COLO829 (cell line): ENCODE results near the gene RAI14.

Experiments
- DNase-seq: peaks from one replicate; pipeline ENCODE4 v3.0.0; 2012; ENCODE audit warnings: low spot score

RAI14 gene

GRCh38 chr5:34656001-34656699, at the start of gene RAI14:
Gene RAI14 (plus strand): TSS chr5:34656328. CDS start chr5:34686920, 30,592 bp downstream.
- DNase-seq = no peak

- no peak for DNase-seq
Measured at GRCh38 chr5:34608368-34608767, 47.8 kb upstream of the RAI14 start.

- peak; percentile 64 for DNase-seq
Measured at GRCh38 chr5:34608859-34609648, 47.1 kb upstream of the RAI14 start.

DNA sequence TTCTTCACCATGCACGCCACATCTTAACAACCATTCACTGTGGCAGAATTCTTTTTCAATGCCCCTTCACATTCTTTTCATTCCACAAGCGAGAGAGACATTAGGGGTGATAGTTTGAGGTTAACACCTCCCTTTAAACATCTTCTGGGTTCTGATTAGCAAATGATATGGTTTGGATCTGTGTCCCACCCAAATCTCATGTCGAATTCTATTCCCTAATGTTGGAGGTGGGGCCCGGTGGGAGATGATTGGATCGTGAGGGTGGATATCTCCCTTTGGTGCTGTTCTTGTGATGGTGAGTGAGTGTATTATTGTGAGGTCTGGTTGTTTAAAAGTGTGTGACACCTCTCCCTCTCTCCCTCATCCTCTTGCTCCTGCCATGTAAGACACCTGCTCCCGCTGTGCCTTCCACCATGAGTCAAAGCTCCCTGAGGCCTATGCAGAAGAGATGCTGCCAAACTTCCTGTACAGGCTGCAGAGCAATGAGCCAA, 46.1 kb upstream of the RAI14 start:
- no peak for DNase-seq

DNA sequence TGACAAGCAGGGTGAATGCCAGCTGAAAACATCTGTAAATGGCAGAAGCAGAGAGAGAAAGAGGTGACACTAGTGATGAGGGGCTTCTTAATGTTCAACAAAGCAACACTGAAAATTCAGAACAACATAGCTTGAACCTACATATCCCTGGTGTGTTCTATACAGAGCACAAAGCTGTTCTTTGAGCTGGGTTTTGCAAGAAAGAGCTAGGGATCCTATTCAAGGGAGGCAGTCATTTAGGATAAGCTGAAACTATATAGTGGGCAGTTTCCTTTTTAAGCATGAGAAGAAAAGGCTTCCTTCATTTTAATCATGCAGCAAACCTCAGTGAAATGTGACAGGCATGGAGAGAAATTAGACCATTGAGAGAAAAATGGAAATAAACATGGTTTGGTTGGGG, 45.6 kb upstream of the RAI14 start:
- DNase-seq = peak; percentile 32

GRCh38 chr5:34611464-34612415, 44.4 kb upstream of the RAI14 start:
- no peak for DNase-seq

GRCh38 chr5:34616651-34617050, 39.5 kb upstream of the RAI14 start:
- no peak for DNase-seq

DNA sequence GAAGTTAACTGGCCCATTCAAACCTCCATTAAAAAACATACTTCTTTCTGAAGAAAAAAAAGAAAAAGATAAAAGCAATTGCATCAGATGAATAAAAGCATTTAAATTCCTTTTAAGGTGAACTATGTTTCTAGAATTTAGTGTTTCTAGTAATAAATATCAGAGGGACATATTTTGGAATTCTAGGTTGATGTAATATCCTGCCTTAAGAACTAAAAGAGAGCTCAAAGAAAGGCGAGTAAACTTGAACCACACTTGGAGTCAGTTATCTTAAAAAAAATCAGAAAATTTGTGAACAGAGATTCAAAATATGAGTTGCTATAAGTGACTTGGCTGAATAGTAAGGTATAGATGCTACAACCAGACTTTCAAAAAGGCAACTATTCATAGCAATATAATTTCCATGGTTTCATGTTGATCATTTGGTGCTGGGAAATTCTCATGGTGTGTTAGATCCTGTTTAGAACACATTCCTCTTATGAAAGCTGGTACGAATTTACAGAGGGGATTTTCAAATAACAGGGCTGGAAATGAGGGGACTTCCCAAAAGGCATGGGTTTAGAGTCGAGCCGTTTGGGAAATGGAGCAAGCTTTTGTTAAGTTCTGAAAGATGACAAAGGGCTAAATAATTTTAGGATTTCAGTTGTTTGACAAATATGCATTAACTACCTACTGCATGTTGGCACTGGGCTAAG, 37.6 kb upstream of the RAI14 start:
- DNase-seq = no peak

GRCh38 chr5:34620185-34620584, 35.9 kb upstream of the RAI14 start:
- no peak for DNase-seq

DNA sequence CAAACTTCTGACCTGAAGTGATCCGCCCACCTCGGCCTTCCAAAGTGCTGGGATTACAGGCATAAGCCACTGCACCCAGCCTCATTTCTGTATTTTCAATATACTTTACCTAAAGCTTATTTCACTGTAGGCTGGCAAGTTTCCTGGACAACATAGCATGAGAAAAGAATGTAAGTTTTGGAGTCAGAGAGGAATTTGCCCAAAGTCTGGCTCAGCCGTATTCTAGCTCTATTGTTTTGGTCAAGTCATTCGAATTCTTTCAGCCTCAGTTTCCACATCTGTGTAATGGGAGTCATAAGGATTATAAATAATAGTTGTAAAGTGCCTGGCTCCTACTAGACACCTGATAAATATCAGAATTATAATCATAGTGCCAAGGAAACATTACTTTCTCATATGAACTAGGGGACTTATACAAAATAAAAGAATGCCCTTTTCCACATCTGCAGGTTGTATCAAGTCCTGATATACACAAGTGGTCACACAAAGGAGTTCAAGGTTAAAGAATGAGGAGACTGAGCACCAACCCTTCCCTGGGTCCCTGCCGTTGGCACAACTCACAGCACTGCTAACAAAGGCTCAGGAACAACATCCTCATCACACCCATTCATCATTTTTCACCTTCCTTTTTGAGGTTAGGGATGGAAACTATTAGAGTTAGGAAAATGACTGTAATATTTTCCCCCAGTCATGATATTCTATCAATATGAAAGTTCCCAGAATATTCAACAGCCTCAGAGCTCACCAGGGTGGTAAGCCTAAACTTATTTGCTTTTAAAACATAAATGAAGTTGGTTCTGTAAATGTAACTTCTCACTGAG, 34.6 kb upstream of the RAI14 start:
- DNase-seq = no peak

GRCh38 chr5:34622098-34622400, 34.1 kb upstream of the RAI14 start:
- DNase-seq = no peak

DNA sequence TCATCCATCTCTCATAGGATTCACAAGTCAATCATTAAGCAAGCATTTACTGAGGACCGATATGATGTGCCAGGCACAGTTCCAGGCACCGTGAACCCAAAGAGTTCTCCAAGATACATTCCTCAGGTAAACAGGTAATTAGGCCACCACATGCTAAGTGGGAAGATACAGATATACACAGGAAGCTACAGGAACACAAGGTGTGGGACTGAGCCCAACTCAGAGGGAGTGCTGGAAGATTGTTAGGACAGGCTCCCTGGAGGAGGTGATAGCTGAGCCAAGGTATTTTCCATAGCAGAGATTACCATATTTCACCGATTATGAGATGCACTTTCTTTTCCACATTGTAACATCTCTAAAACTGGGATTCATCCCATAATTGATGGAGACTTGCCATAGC, 31.4 kb upstream of the RAI14 start:
- DNase-seq = no peak

DNA sequence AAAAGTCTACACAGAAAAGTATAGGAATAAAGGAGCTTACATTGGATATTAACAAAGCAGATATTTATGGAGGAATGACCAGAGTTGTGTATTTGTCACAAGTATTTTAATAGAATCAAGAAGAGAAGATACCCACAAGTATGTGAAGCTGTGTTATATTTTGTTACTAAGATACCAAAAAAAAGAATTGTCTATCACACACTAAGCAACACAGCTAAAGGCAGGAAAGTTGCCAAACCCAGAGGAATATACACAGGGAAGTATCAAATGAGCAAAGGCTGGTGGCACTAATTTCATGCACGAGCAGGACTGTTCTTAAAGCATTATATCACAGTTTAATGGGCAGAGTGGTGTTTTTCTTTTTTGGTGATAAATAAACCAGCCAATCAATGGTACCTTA, 30.9 kb upstream of the RAI14 start:
- DNase-seq = no peak

DNA sequence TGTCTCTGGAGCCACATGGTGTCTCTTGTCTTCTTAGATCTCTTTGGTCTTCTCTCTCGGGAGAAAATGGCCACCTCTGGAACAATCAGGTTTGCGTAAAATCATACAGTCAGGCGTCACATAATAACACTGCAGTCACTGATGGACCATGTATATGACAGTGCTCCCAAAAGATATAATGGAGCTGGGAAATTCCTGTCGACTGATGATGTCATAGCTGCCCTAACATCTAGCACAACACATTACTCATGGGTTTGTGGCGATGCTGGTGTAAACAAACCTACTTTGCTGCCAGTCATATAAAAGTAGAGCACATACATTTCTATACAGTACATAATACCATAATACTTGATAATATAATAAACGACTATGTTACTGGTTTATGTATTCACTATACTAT, 30.1 kb upstream of the RAI14 start:
- no peak for DNase-seq

GRCh38 chr5:34626751-34627150, 29.4 kb upstream of the RAI14 start:
- no peak for DNase-seq

- DNase-seq = no peak
Measured at GRCh38 chr5:34627794-34628193, 28.3 kb upstream of the RAI14 start.

- no peak for DNase-seq
Measured at GRCh38 chr5:34628373-34628772, 27.8 kb upstream of the RAI14 start.

- DNase-seq = no peak
Measured at GRCh38 chr5:34630596-34630995, 25.5 kb upstream of the RAI14 start.

GRCh38 chr5:34632807-34633422, 23.2 kb upstream of the RAI14 start:
- no peak for DNase-seq

DNA sequence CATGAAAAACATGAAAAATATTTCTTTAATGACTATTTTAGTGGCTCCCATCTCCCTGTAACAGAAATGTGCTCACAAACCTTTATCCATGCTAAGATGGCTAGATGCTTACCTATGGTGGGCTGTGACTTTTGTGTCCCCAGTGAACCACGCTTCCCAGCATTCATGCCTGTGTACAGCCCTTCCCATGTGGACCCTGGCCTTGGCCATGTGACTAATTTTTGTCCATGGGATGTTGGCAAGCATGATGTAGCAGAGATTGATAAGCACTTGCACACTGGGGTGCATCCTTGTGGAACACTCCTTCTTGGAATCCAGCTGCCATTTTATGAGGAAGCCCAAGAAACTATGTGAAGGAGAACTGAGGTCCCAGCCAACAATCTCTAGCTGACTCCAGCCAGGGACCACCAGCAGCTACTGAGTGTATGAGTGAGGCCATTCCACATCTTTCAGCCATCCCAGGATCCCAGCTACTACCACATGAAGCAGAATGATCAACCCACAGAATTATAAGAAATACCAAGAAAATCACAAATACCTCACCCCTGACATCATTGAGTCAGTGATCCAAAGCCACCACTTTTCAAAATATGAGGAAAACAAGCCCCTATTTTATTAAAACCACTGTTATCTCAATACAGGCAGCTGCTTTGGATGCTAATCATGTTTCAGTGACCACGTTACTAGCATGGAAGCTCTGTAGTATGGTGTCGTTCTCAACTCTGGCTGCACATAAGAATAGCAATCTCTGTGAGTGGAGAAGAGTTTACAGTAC, 16.1 kb upstream of the RAI14 start:
- DNase-seq = no peak
